ENCODE data around the gene F11R.
"Not testable (repeated sequence)": the region's sequence is repeated elsewhere in the genome, so short reads cannot be mapped to it uniquely, and the experiment has no call there.

The F11R gene

DNA sequence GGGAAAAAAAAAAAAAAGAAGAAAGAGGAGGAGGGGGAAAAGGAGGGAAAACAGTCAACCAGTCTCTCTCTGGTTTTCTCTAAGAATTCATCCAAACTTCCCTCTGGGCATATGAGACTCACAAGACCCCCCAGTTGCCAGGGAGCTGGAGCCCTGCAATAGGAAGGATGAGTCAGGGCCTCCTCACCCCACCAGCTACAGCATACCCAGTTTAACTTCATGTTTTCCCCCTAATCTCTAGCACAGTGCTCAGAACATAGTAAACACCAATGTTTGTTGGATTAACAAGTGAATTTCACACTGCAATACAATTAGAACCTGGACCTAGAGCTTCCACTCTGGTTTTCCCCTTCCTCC lies 7.8 kb downstream of the F11R start:
- no peak for DNase-seq (ENCODE audit: low read depth in 2 of 2)

DNA sequence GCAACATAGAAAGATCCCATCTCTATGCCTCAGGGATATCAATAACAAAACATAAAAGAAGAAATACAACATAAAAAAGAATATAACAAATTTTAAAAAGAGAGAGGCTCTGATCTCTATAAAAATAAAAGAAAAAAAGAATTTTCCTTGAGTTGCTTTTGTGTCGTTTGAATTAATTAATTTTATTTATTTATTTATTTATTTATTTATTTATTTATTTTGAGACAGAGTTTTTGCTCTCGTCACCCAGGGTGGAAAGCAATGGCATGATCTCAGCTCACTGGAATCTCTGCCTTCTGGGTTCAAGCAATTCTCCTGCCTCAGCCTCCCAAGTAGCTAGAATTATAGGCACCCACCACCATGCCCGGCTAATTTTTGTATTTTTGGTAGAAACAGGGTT lies 8.5 kb downstream of the F11R start:
- no peak for DNase-seq (ENCODE audit: low read depth in 2 of 2)

- DNase-seq (ENCODE audit: low read depth in 2 of 2) = no peak
Measured at GRCh38 chr1:161009602-161010211, 11.2 kb downstream of the F11R start.

DNA sequence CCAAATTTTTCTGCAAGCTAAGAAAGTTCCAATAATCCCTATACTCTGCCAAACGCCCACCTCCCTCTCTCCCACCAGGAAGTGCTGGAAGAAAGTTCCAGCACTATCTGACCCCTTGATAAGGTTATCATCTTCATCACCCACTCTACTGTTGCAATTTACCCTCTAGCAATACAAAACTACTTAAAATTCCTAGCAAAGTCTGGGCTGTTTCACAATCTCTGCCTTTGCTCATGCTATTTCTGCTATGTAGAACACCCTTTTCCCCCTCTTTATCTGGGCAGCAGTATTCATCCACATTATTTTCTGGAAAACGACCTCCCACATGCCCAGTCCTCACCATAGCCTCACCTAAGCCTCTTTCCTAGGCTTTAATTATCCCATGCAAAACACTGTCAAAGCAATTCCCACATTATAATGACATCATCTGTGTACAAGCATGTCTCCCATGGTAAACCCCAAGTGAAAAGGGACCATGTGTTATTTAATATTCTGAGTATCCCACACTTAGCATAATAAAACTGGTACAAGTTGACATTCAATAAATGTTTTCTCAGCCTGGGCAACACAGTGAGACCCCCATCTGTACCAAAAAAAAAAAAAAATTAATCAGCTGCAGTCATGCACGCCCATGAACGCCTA lies 12.0 kb downstream of the F11R start:
- DNase-seq (ENCODE audit: low read depth in 2 of 2) = no peak

DNA sequence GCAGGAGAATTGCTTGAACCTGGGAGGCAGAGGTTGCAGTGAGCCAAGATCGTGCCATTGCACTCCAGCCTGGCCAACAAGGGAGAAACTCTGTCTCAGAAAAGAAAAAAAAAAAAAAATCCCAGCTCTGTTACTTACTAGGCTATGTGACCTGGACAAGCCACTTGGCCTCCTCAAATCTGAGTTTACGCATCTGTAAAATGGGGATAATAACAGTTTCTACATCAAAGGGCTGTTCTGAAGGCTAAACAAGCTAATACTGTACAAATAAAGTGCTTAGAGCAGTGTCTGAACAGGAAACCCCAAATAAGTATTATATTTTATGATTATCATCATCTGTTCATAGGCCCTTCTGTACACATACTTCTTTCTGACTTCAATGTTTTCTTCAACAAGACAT lies 13.6 kb downstream of the F11R start:
- no peak for DNase-seq (ENCODE audit: low read depth in 2 of 2)

DNA sequence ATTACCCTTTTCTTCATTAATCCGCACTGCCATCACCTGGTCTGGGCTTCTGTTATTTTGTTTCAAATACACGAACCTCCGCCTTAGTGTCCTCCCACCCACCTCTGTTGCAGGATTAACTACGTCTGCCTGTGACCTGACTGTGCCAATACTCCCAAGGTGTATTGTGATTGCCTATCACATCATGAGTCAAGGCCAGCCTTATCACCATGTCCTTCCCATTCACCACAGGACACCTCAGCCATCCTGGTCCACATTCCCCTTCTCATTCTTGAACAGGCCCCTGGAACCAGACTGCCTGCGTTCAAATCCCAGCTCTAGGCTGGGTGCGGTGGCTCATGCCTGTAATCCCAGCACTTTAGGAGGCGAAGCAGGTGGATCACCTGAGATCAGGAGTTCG lies 14.4 kb downstream of the F11R start:
- DNase-seq (ENCODE audit: low read depth in 2 of 2) = no peak

- DNase-seq (ENCODE audit: low read depth in 2 of 2) = no peak
Measured at GRCh38 chr1:161001525-161001924, 19.4 kb downstream of the F11R start.

GRCh38 chr1:161000736-161001480 lies 20.0 kb downstream of the F11R start:
- no peak for DNase-seq (ENCODE audit: low read depth in 2 of 2)

DNA sequence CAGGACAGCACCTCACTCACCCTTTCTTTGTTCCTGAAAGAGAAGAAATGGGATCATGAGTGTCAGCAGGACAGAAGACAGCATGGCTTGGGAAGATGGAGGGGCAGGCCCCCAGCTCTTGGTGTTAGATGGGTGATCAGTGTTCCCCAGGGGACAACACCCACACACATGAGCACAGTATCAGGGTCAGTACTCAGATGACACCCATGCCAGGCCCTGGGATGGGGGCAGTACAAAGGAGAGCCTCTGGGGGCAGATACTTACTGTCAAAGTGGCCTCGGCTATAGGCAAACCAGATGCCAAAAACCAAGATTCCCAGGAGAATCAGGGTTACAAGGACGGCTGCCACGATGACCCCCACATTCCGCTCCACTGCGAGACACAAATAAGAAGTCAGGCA lies 21.6 kb downstream of the F11R start:
- DNase-seq (ENCODE audit: low read depth in 2 of 2) = no peak

- peak in 1 of 2 donors; percentile 37 for DNase-seq (ENCODE audit: low read depth in 2 of 2)
Measured at GRCh38 chr1:160997323-160998038, 23.5 kb downstream of the F11R start.

DNA sequence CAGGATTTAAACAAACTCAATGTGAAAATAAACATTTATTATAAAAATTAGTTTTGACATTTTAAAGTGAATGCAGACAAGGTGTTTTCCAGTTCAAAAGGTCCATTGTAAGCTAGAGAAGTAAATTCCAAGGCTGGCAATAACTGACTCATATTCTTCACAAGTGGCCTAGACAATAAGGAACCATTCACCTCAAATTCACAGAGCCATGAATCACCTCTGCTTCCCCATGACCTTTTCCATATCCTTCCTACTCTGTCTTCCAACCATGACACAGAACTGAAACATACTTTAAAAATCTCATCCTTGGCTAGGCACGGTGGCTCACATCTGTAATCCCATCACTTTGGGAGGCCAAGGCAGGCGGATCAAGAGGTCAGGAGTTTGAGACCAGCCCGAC lies 24.8 kb downstream of the F11R start:
- no peak for DNase-seq (ENCODE audit: low read depth in 2 of 2)

DNA sequence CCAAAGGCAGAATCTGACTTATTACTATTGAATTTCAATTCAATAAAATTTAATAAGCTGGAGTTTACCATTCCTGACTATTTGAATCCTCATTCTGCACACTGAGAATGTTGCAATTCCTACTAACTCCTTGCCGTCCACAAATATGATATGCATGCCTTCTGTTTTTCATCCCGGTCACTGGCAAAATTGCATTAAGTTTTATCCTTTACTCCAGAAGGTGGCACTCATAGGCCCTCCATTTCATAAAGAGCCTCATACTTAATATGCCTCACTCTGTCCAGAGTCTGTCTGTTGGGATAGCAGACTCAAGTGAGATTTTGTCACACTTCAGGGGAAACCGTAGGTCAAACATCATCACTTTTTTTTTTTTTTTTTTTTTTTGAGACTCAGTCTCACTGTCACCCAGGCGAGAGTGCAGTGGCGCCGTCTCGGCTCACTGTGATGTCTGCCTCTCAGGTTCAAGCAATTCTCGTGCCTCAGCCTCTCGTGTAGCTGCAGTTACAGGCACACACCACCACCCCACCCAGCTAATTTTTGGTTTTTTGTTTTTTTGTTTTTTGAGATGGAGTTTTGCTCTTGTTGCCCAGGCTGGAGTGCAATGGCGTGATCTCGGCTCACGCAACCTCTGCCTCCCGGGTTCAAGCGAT lies 27.3 kb downstream of the F11R start:
- no peak for DNase-seq (ENCODE audit: low read depth in 2 of 2)

DNA sequence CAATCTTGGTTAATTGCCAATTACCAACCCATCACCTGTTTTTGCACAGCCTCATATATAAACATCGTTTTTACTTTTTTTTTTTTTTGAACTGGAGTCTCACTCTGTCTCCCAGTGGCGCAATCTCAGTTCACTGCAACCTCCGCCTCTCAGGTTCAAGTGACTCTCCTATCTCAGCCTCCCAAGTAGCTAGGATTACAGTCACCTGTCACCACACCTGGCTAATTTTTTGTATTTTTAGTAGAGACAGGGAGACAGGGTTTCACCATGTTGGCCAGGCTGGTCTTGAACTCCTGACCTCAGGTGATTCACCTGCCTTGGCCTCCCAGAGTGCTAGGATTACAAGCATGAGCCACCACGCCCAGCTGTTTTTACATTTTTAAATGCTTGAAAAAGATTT lies 28.9 kb downstream of the F11R start:
- not testable (repeated sequence) for DNase-seq (ENCODE audit: low read depth in 2 of 2)

- no peak for DNase-seq (ENCODE audit: low read depth in 2 of 2)
Measured at GRCh38 chr1:160987359-160988050, 33.4 kb downstream of the F11R start.

DNA sequence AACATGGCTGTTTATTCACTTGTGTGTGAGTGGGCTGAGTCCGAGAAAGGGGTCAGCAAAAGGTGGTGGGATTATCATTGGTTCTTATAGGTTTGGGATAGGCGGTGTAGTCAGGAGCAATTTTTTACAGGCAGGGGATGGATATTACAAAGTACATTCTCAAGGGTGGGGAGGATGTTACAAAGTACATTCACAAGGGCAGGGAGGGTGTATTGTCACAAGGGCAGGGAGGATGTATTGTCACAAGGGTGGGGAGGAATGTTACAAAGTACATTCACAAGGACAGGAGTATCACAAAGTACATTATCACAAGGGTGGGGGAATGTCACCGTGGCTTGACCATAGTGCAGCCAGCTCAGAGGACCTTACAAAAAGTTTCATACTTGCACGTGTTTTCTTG lies 35.2 kb downstream of the F11R start:
- no peak for DNase-seq (ENCODE audit: low read depth in 2 of 2)

- no peak for DNase-seq (ENCODE audit: low read depth in 2 of 2)
Measured at GRCh38 chr1:160981584-160982411, 39.2 kb downstream of the F11R start.

DNA sequence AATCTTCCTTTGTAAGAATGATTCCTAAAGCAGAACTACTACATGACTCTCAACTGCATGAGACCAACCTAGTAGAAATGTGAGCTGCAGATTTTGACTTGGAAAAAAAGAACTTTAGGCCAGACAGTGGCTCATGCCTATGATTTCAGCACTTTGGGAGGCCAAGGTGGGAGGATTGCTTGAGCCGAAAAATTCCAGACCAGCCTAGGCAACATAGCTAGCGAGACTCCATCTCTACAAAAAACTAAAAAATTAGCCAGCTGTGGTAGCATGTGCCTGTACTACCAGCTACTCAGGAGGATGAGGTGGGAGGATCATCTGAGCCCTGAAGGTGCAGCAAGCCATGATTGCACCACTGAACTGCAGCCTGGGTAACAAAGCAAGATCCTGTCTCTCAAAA lies 41.7 kb downstream of the F11R start:
- DNase-seq (ENCODE audit: low read depth in 2 of 2) = no peak

DNA sequence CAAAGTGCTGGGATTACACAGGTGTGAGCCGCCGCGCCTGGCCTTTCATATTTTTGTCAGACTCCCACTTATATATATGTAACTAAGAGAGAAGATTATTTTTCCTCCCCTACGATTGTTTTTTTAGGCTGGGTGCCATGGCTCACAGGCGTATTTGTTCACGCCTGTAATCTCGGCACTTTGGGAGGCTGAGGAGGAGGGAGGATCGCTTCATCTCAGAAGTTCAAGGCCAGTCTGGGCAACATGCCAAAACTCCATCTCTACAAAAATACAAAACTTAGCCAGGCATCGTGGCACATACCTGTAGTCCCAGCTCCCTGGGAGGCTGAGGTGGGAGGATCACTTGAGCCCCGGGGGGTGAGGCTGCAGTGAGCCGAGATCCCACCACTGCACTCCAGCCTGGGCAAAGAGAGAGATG lies 42.4 kb downstream of the F11R start:
- no peak for DNase-seq (ENCODE audit: low read depth in 2 of 2)

DNA sequence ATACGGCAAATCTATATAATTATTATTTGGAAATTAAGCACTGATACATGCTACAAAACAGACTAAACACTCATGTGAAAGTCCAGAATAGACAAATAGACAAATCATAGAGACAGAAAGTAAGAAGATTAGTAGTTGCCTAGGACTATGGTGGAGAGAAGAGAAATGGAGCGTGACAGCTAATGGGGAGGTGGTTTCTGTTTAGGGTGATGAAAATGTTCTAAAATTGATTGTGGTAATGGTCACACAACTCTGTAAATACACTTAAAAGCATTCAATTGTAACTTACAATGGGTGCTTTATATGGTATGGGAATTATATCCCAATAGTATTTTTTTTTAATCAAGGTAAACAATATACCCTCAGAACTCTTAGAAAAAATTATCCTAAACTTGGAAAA lies 45.9 kb downstream of the F11R start:
- no peak for DNase-seq (ENCODE audit: low read depth in 2 of 2)

GRCh38 chr1:160973491-160973890 lies 47.5 kb downstream of the F11R start:
- no peak for DNase-seq (ENCODE audit: low read depth in 2 of 2)

GRCh38 chr1:160972939-160973338 lies 48.0 kb downstream of the F11R start:
- DNase-seq (ENCODE audit: low read depth in 2 of 2) = no peak
